HepG2 (cell line): ENCODE results near the gene PAQR3. TPM values are rescaled to one million over a fixed set of nuclear protein-coding genes. Genes with fewer than 3 reads are reported as not detected.

Experiments
- ATAC-seq: fragments of 200-7000 bp; cut with Tn5 transposase; 3 replicates; pipeline ENCODE4 v1.9.1; 2020; ENCODE audit warnings: mild to moderate bottlenecking, moderate library complexity
- BruUV-seq: library from RNA; stranded (reverse); fragments of 400-500 nt; replicated peaks from 2 replicates; lab custom pipeline; 2021; lab: Mats Ljungman, UMichigan
- CTCF ChIA-PET: fragments of 300-600 bp; formaldehyde crosslinking; extraction: SDS; loops from one replicate; lab custom pipeline; 2021; ENCODE audit warnings: low total read pairs, inconsistent platforms, low intra/inter-chr PET ratio; lab: Yijun Ruan, JAX
- POLR2A ChIA-PET: fragments of 350-600 bp; sonication (Branson Sonifier 250); formaldehyde crosslinking; loops from one replicate; lab custom pipeline; 2020; ENCODE audit warnings: antibody characterized with exemption, inconsistent platforms; lab: Yijun Ruan, JAX
- DNase-seq: peaks from one replicate; pipeline ENCODE4 v3.0.0-alpha.2; 2015; ENCODE audit warnings: low spot score
- FAIRE-seq: peaks from 3 replicates; lab custom pipeline; 2011; peaks lifted over from hg19 to GRCh38; lab: Jason Lieb, UNC
- H2AFZ ChIP-seq: one replicate; pipeline ENCODE4 v1.6.1; 2011; ENCODE audit warnings: low read length, inconsistent platforms
- H3K27ac ChIP-seq: fragments of 300-600 bp; 3 replicates; pipeline ENCODE4 v1.8.0; 2011; ENCODE audit warnings: mixed run types, mild to moderate bottlenecking, mixed read lengths, low read length, inconsistent platforms; ENCODE audit not compliant: insufficient read depth; ENCODE audit errors: extremely low read length
- H3K27me3 ChIP-seq, 2 experiments: fragments of 200-600 bp in 1 of 2; 2 replicates in 1 of 2; 3 replicates in 1 of 2; pipeline versions ENCODE4 v1.6.0 to v1.8.0; 2011; ENCODE audit warnings: low read length in 2 of 2, mild to moderate bottlenecking in 2 of 2, moderate library complexity in 2 of 2, inconsistent platforms in 1 of 2; ENCODE audit not compliant: insufficient read depth in 2 of 2, control insufficient read depth in 1 of 2
- H3K36me3 ChIP-seq, 2 experiments: fragments of 200-600 bp in 1 of 2; replicated peaks in 1 of 2; 2 replicates in 1 of 2; 3 replicates in 1 of 2; pipeline versions ENCODE4 v1.5.1 to v1.8.0; 2011; ENCODE audit warnings: low read length in 2 of 2, inconsistent platforms in 1 of 2; ENCODE audit not compliant: insufficient read depth in 2 of 2, control insufficient read depth in 1 of 2
- H3K4me1 ChIP-seq: 2 replicates; pipeline ENCODE4 v1.5.1; 2012; ENCODE audit warnings: low read length, inconsistent platforms; ENCODE audit not compliant: insufficient read depth
- H3K4me2 ChIP-seq: 2 replicates; pipeline ENCODE4 v1.6.0; 2011; ENCODE audit warnings: low read depth, low read length, inconsistent platforms
- H3K4me3 ChIP-seq, 3 experiments: fragments of 200-600 bp in 1 of 3; sonication (generic), shearing (Covaris generic) in 1 of 3; replicated peaks in 1 of 3; 2 replicates each; pipeline ENCODE4 v1.5.1; 2011 to 2016; ENCODE audit warnings: low read length in 3 of 3, inconsistent platforms in 2 of 3, low read depth in 2 of 3, mild to moderate bottlenecking in 2 of 3, control low read depth in 1 of 3, mixed read lengths in 1 of 3; ENCODE audit not compliant: insufficient read depth in 1 of 3
- H3K79me2 ChIP-seq: one replicate; pipeline ENCODE4 v1.6.1; 2011; ENCODE audit warnings: low read length, inconsistent platforms; ENCODE audit not compliant: insufficient read depth
- H3K9ac ChIP-seq: 2 replicates; pipeline ENCODE4 v1.6.0; 2011; ENCODE audit warnings: mild to moderate bottlenecking, low read depth, low read length, inconsistent platforms; ENCODE audit not compliant: insufficient read depth
- H3K9me3 ChIP-seq: 2 replicates; pipeline ENCODE4 v1.5.1; 2012; ENCODE audit warnings: mild to moderate bottlenecking, low read length
- H4K20me1 ChIP-seq: 2 replicates; pipeline ENCODE4 v1.6.0; 2011; ENCODE audit warnings: inconsistent platforms, mild to moderate bottlenecking, low read length, moderate library complexity; ENCODE audit not compliant: insufficient read depth
- ATF7-NPFF ChIP-seq: sonication (generic); formaldehyde crosslinking; IDR thresholded peaks from 2 replicates; pipeline ENCODE4 v1.8.1; 2023; ENCODE audit warnings: mild to moderate bottlenecking, low read depth, missing genetic modification reagents, moderate library complexity
- CBFB ChIP-seq: sonication (generic); formaldehyde crosslinking; IDR thresholded peaks from 2 replicates; pipeline ENCODE4 v1.4.0; 2020; ENCODE audit warnings: missing genetic modification reagents
- CEBPB ChIP-seq: IDR thresholded peaks from 2 replicates; pipeline ENCODE4 v1.6.1; 2011; ENCODE audit warnings: low read depth, low read length, improper control_type of control experiment, borderline replicate concordance
- EED ChIP-seq: sonication (generic); formaldehyde crosslinking; IDR thresholded peaks from 2 replicates; pipeline ENCODE4 v1.5.0; 2020; ENCODE audit warnings: mild to moderate bottlenecking, missing genetic modification reagents
- KAT2B ChIP-seq: fragments of 150-350 bp; IDR thresholded peaks from 2 replicates; pipeline ENCODE4 v1.6.1; 2014; ENCODE audit warnings: low read depth, low read length, borderline replicate concordance
- KAT8 ChIP-seq: IDR thresholded peaks from 2 replicates; pipeline ENCODE4 v1.6.1; 2016; ENCODE audit warnings: missing genetic modification reagents, missing compliant biosample characterization
- MAFG ChIP-seq: sonication (generic); formaldehyde crosslinking; IDR thresholded peaks from 2 replicates; pipeline ENCODE4 v1.5.1; 2020; ENCODE audit warnings: mild to moderate bottlenecking, missing genetic modification reagents
- MXD1 ChIP-seq: sonication (generic); formaldehyde crosslinking; IDR thresholded peaks from 2 replicates; pipeline ENCODE4 v1.4.0; 2020; ENCODE audit warnings: mild to moderate bottlenecking, missing genetic modification reagents
- MXD4 ChIP-seq: IDR thresholded peaks from 2 replicates; pipeline ENCODE4 v1.6.1; 2016; ENCODE audit warnings: mild to moderate bottlenecking, missing biosample characterization, missing genetic modification reagents
- NFYB ChIP-seq: sonication (generic); formaldehyde crosslinking; IDR thresholded peaks from 2 replicates; pipeline ENCODE4 v1.4.0; 2020; ENCODE audit warnings: missing genetic modification reagents
- NR3C1 ChIP-seq: sonication (generic); formaldehyde crosslinking; IDR thresholded peaks from 2 replicates; pipeline ENCODE4 v1.4.0; 2020; ENCODE audit warnings: missing genetic modification reagents
- PLRG1 ChIP-seq: fragments of 450-650 bp; conservative IDR thresholded peaks from 2 replicates; pipeline ENCODE4 v1.6.1; 2016
- RBM22 ChIP-seq: fragments of 200-400 bp; formaldehyde crosslinking; optimal IDR thresholded peaks from 2 replicates; pipeline ENCODE3; 2017; ENCODE audit warnings: mild to moderate bottlenecking, low read length, moderate library complexity
- SNRNP70 ChIP-seq: fragments of 200-400 bp; formaldehyde crosslinking; IDR thresholded peaks from 2 replicates; pipeline ENCODE4 v1.6.1; 2017; ENCODE audit warnings: mild to moderate bottlenecking, low read depth, low read length, moderate library complexity
- TARDBP ChIP-seq: sonication (generic); formaldehyde crosslinking; IDR thresholded peaks from 2 replicates; pipeline ENCODE4 v1.8.0; 2022; ENCODE audit warnings: mild to moderate bottlenecking, missing genetic modification reagents
- ZBTB37 ChIP-seq: sonication (generic); formaldehyde crosslinking; IDR thresholded peaks from 2 replicates; pipeline ENCODE4 v1.4.0; 2020; ENCODE audit warnings: mild to moderate bottlenecking, missing genetic modification reagents
- ZKSCAN8 ChIP-seq: IDR thresholded peaks from 2 replicates; pipeline ENCODE4 v1.6.1; 2016; ENCODE audit warnings: borderline replicate concordance, missing genetic modification reagents, missing compliant biosample characterization
- ZNF235 ChIP-seq: sonication (generic); formaldehyde crosslinking; IDR thresholded peaks from 2 replicates; pipeline ENCODE4 v1.8.1; 2023; ENCODE audit warnings: mild to moderate bottlenecking, missing genetic modification reagents, borderline replicate concordance
- ZNF383 ChIP-seq: sonication (generic); formaldehyde crosslinking; IDR thresholded peaks from 2 replicates; pipeline ENCODE4 v1.4.0; 2020; ENCODE audit warnings: missing genetic modification reagents, mild to moderate bottlenecking, borderline replicate concordance
- ZNF510 ChIP-seq: sonication (generic); formaldehyde crosslinking; IDR thresholded peaks from 2 replicates; pipeline ENCODE4 v1.4.0; 2020; ENCODE audit warnings: low read depth, mild to moderate bottlenecking, missing genetic modification reagents
- ZNF713 ChIP-seq: sonication (generic); formaldehyde crosslinking; IDR thresholded peaks from 2 replicates; pipeline ENCODE4 v1.4.0; 2020; ENCODE audit warnings: mild to moderate bottlenecking, missing genetic modification reagents
- ZNF816 ChIP-seq: sonication (generic); formaldehyde crosslinking; IDR thresholded peaks from 2 replicates; pipeline ENCODE4 v1.8.0; 2022; ENCODE audit warnings: missing genetic modification reagents, mild to moderate bottlenecking, borderline replicate concordance
- ZNF83 ChIP-seq: sonication (generic); formaldehyde crosslinking; IDR thresholded peaks from 2 replicates; pipeline ENCODE4 v1.4.0; 2020; ENCODE audit warnings: missing genetic modification reagents, mild to moderate bottlenecking, borderline replicate concordance
- ZSCAN20 ChIP-seq: sonication (generic); formaldehyde crosslinking; IDR thresholded peaks from 2 replicates; pipeline ENCODE4 v1.4.0; 2020; ENCODE audit warnings: missing genetic modification reagents, mild to moderate bottlenecking, borderline replicate concordance
- in situ Hi-C: cut with HindIII; loops from 2 replicates; pipeline ENCODE4 v1.10.0; 2017; ENCODE audit warnings: low pct_unique_long_range_greater_than_20kb; ENCODE audit not compliant: extremely low pct_ligation_motif_present
- intact Hi-C: fragments of 100-400 bp; cut with micrococcal nuclease; formaldehyde crosslinking; loops from one replicate; pipeline ENCODE4 v1.10.0; 2022; ENCODE audit not compliant: unreplicated experiment
- polyA plus RNA-seq, 8 experiments: library from polyadenylated mRNA; depleted of rRNA in 3 of 8; stranded (reverse) in 7 of 8; unstranded in 1 of 8; fragments of >200 nt; fragmentation: Illumina TruSeq in 4 of 8; extraction: Trizol in 4 of 8; gene quantifications; 2 replicates each; pipeline versions ENCODE4 v1.2.1 to v1.2.3, GENCODE V29; 2011 to 2016; ENCODE audit warnings: low read depth in 4 of 8, missing spikeins in 1 of 8, mixed read lengths in 1 of 8; ENCODE audit not compliant: insufficient read depth in 1 of 8
- total RNA-seq, 5 experiments: library from RNA; depleted of rRNA; stranded (reverse); fragments of >200 nt; fragmentation: Illumina TruSeq; extraction: Trizol; gene quantifications; 2 replicates each; pipeline ENCODE4 v1.2.3, GENCODE V29; 2016; ENCODE audit warnings: low read depth in 1 of 5
- TF ChIP-seq, protein P1 (sequence below): sonication (generic); formaldehyde crosslinking; IDR thresholded peaks from 2 replicates; pipeline ENCODE4 v1.4.0; 2020; ENCODE audit warnings: missing genetic modification reagents

PAQR3 gene
- total and polyA plus RNA-seq, 2 of the 13 experiments (the other 11 are each of a cell fraction or from before 2014, with no cell fraction given) = 9.9 to 13.6 TPM

DNA sequence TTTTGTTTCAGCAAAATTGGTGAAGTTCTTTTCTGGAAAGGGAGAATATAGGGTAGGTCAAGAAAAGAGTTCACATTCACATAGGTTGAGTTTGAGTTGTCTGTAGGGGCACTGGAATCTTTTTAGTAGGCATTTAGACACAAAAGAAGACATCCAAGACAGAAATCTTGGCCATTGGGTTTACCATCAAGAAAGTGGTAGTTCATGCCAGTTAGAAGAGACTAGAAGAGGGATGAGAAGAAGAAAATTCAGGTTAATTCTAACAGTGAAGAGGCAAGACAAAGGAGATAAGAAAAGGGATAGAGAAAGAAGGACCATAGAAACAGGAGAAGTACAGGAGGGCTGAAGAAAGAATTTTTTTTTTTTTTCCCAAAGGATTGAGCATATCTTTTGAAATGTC is 39.9 kb downstream of the PAQR3 start:
- intact Hi-C loops = no loop called here
- no peak for FAIRE-seq
- BruUV-seq = no TSS peak

DNA sequence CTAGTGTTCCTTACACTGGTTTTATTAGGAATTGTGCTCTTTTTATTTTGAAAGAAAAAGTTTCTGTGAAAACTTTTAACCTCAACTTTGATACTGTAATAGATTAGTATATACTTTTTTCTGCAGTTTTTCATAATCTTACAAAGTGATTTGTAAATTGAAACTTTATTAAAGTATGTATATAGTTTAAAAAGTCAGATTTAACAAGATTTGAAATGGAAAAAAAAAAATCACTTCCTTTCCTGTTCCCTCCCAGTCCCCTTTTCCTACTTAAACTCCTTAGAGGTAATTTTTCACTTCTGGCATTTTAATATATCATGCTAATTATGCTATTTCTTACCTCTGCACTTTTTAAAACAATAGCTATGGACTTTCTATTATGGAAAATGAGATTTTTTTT is 49.3 kb downstream of the PAQR3 start:
- ChIA-PET CTCF (no interaction called here), POLR2A (no interaction called here)
- Histone ChIP-seq H3K9me3 (no peaks in the 10 kb centered on the region), H3K27ac (no peak overlapping the region), H4K20me1 (no peaks in the 10 kb centered on the region), H3K4me1 (no peaks in the 10 kb centered on the region), H3K36me3 (peaks cover 2 to 8% of the 10 kb centered on the region in 2 experiments; a peak in 2 of 5 replicates), H3K4me2 (no peak overlapping the region), H3K4me3 (no peak overlapping the region), H3K9ac (no peak overlapping the region), H3K79me2 (no peaks in the 10 kb centered on the region), H2AFZ (no peak overlapping the region), H3K27me3 (no peaks in the 10 kb centered on the region)
- DNase-seq (no peak), ATAC-seq (no peak), FAIRE-seq (no peak)
- in situ Hi-C loops = no loop called here
- no TSS peak for BruUV-seq
- TF ChIP-seq ZSCAN20 (CRISPR knock-in tag) = no peak
- TF ChIP-seq ATF7-NPFF = no peak
- no peak for TF ChIP-seq ZNF383
- TF ChIP-seq ZNF713 (CRISPR knock-in tag) = no peak
- no peak for TF ChIP-seq ZBTB37 (CRISPR knock-in tag)
- TF ChIP-seq, protein P1, sequence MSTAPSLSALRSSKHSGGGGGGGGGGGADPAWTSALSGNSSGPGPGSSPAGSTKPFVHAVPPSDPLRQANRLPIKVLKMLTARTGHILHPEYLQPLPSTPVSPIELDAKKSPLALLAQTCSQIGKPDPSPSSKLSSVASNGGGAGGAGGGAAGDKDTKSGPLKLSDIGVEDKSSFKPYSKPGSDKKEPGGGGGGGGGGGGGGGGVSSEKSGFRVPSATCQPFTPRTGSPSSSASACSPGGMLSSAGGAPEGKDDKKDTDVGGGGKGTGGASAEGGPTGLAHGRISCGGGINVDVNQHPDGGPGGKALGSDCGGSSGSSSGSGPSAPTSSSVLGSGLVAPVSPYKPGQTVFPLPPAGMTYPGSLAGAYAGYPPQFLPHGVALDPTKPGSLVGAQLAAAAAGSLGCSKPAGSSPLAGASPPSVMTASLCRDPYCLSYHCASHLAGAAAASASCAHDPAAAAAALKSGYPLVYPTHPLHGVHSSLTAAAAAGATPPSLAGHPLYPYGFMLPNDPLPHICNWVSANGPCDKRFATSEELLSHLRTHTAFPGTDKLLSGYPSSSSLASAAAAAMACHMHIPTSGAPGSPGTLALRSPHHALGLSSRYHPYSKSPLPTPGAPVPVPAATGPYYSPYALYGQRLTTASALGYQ (CRISPR knock-in tag) = no peak
- intact Hi-C loops = no loop called here

More for the DNA sequence above, 39.9 kb downstream of the PAQR3 start:
- H3K4me1 ChIP-seq = no peaks in the 10 kb centered on the region
- no peak overlapping the region for H3K9ac ChIP-seq
- no peak overlapping the region for H3K4me2 ChIP-seq
- no peak overlapping the region for H3K4me3 ChIP-seq
- ATAC-seq = no peak
- no peak overlapping the region for H2AFZ ChIP-seq
- CTCF ChIA-PET = no interaction called here
- no peaks in the 10 kb centered on the region for H3K79me2 ChIP-seq
- DNase-seq = no peak
- no peak for TF ChIP-seq EED (CRISPR knock-in tag)
- no peak for TF ChIP-seq ZNF83
- no peak for TF ChIP-seq KAT8
- TF ChIP-seq SNRNP70 = no peak
- TF ChIP-seq CBFB (CRISPR knock-in tag) = no peak
- TF ChIP-seq PLRG1 = no peak
- no peak for TF ChIP-seq KAT2B
- TF ChIP-seq RBM22 = no peak
- no peak for TF ChIP-seq ZNF235
- TF ChIP-seq MXD1 (CRISPR knock-in tag) = no peak
- TF ChIP-seq ZNF816 (CRISPR knock-in tag) = no peak
- no peak for TF ChIP-seq CEBPB
- no peak for TF ChIP-seq ZNF510 (CRISPR knock-in tag)
- no peak for TF ChIP-seq MXD4 (CRISPR knock-in tag)
- TF ChIP-seq NR3C1 (CRISPR knock-in tag) = no peak
- no peak for TF ChIP-seq ZKSCAN8
- TF ChIP-seq NFYB (CRISPR knock-in tag) = no peak
- no peak for TF ChIP-seq TARDBP (CRISPR knock-in tag)
- no peak for TF ChIP-seq MAFG (CRISPR knock-in tag)
- no peak overlapping the region for H3K27ac ChIP-seq
- in situ Hi-C loops = no loop called here
- POLR2A ChIA-PET = no interaction called here
- H4K20me1 ChIP-seq = no peaks in the 10 kb centered on the region
- no peaks in the 10 kb centered on the region for H3K27me3 ChIP-seq
- no peaks in the 10 kb centered on the region for H3K9me3 ChIP-seq
- H3K36me3 ChIP-seq = no peaks in the 10 kb centered on the region
